ENCODE results near the gene PTPRF. TPM values are rescaled to one million over a fixed set of nuclear protein-coding genes. Genes with fewer than 3 reads are reported as not detected.

PTPRF gene
- total RNA-seq, 1 donor from 2014 or later = 145 TPM

DNA sequence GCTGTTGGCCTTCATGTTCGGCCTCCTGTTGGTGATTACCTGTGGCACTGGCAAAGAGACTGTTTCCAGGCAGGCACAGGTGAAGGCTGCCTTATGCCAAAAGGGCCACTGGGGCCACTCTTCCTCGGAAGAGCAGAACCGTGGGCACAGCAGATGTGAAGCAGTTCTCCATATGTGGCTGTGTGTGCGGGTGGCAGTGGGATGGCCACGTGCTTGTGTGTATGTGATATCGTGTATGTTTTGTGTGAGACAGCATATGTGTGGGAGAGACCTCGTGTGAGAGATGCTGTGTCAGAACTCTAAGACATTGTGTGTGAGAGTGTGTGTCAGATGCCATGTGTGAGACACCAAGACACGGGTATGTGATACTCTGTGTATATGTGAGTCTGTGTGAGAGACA lies 65.9 kb downstream of the PTPRF start:
- Mint-ChIP-seq H3K27ac (ENCODE audit: unreplicated experiment) (no peak overlapping the region), H3K4me3 (ENCODE audit: unreplicated experiment) (no peak overlapping the region), H3K9me3 (ENCODE audit: unreplicated experiment) (no peaks in the 10 kb centered on the region), H3K4me1 (ENCODE audit: unreplicated experiment) (no peaks in the 10 kb centered on the region), H3K36me3 (ENCODE audit: low read depth, unreplicated experiment) (peaks cover 22% of the 10 kb centered on the region), H3K27me3 (ENCODE audit: unreplicated experiment) (peaks cover 6% of the 10 kb centered on the region)
- no peak for TF ChIP-seq CTCF (IDR thresholded peaks at IDR 0.05; ENCODE audit: unreplicated experiment)
- no peak for DNase-seq (ENCODE audit: low spot score)

DNA sequence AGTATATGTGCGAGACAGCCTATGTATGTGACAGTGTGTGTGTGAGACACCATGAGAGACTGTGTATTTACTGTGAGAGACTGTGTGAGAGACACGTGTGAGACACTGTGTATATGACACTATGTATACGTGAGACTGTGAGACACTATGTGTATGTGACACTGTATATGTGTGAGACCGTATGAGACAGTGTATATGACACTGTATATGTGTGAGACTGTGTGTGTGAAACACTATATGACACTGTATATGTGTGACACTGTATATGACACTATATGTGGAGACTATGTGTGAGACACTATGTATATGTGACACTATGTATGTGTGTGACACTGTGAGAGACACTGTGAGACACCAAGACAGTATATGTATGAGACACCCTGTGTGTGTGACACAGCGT lies 66.3 kb downstream of the PTPRF start:
- H3K4me3 Mint-ChIP-seq (ENCODE audit: unreplicated experiment) = no peak overlapping the region
- DNase-seq (ENCODE audit: low spot score) = no peak
- no peak for TF ChIP-seq CTCF (IDR thresholded peaks at IDR 0.05; ENCODE audit: unreplicated experiment)
- H3K36me3 Mint-ChIP-seq (ENCODE audit: low read depth, unreplicated experiment) = peaks cover 21% of the 10 kb centered on the region
- no peaks in the 10 kb centered on the region for H3K4me1 Mint-ChIP-seq (ENCODE audit: unreplicated experiment)
- H3K9me3 Mint-ChIP-seq (ENCODE audit: unreplicated experiment) = no peaks in the 10 kb centered on the region
- peaks cover 6% of the 10 kb centered on the region for H3K27me3 Mint-ChIP-seq (ENCODE audit: unreplicated experiment)
- H3K27ac Mint-ChIP-seq (ENCODE audit: unreplicated experiment) = no peak overlapping the region

DNA sequence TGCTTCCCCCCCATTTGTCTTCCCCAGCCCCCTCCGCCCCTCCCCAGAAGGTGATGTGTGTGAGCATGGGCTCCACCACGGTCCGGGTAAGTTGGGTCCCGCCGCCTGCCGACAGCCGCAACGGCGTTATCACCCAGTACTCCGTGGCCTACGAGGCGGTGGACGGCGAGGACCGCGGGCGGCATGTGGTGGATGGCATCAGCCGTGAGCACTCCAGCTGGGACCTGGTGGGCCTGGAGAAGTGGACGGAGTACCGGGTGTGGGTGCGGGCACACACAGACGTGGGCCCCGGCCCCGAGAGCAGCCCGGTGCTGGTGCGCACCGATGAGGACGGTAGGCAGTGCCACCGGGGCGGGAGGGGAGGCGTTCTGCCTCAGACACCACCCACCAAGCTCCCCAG lies 67.0 kb downstream of the PTPRF start:
- DNase-seq (ENCODE audit: low spot score) = no peak
- Mint-ChIP-seq H3K27ac (ENCODE audit: unreplicated experiment) (no peak overlapping the region), H3K9me3 (ENCODE audit: unreplicated experiment) (no peaks in the 10 kb centered on the region), H3K4me3 (ENCODE audit: unreplicated experiment) (no peak overlapping the region), H3K27me3 (ENCODE audit: unreplicated experiment) (peaks cover 6% of the 10 kb centered on the region), H3K36me3 (ENCODE audit: low read depth, unreplicated experiment) (peaks cover 23% of the 10 kb centered on the region), H3K4me1 (ENCODE audit: unreplicated experiment) (no peaks in the 10 kb centered on the region)
- TF ChIP-seq CTCF (IDR thresholded peaks at IDR 0.05; ENCODE audit: unreplicated experiment) = no peak

DNA sequence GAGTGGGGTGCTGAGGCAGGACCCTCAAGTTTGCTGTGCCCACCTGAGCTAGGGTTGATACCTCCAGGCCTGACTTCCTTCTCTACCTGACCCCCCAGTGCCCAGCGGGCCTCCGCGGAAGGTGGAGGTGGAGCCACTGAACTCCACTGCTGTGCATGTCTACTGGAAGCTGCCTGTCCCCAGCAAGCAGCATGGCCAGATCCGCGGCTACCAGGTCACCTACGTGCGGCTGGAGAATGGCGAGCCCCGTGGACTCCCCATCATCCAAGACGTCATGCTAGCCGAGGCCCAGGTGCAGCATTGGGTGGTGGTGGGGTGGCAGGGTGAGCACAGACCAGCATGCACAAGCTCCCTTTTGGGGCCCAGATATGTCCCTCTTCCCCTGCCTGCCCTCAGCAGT lies 67.9 kb downstream of the PTPRF start:
- Mint-ChIP-seq H3K4me1 (ENCODE audit: unreplicated experiment) (no peaks in the 10 kb centered on the region), H3K27me3 (ENCODE audit: unreplicated experiment) (peaks cover 4% of the 10 kb centered on the region), H3K4me3 (ENCODE audit: unreplicated experiment) (no peak overlapping the region), H3K36me3 (ENCODE audit: low read depth, unreplicated experiment) (peaks cover 16% of the 10 kb centered on the region), H3K9me3 (ENCODE audit: unreplicated experiment) (no peaks in the 10 kb centered on the region), H3K27ac (ENCODE audit: unreplicated experiment) (no peak overlapping the region)
- no peak for DNase-seq (ENCODE audit: low spot score)
- no peak for TF ChIP-seq CTCF (IDR thresholded peaks at IDR 0.05; ENCODE audit: unreplicated experiment)

GRCh38 chr1:43600033-43601020 lies 69.6 kb downstream of the PTPRF start:
- Mint-ChIP-seq H3K4me3 (ENCODE audit: unreplicated experiment) (no peak overlapping the region), H3K9me3 (ENCODE audit: unreplicated experiment) (no peaks in the 10 kb centered on the region), H3K4me1 (ENCODE audit: unreplicated experiment) (no peaks in the 10 kb centered on the region), H3K27ac (ENCODE audit: unreplicated experiment) (no peak overlapping the region), H3K27me3 (ENCODE audit: unreplicated experiment) (peaks cover 1% of the 10 kb centered on the region), H3K36me3 (ENCODE audit: low read depth, unreplicated experiment) (peaks cover 14% of the 10 kb centered on the region)
- TF ChIP-seq CTCF (IDR thresholded peaks at IDR 0.05; ENCODE audit: unreplicated experiment) = no peak
- no peak for DNase-seq (ENCODE audit: low spot score)
